Measurements from ENCODE around the gene STARD9.

The STARD9 gene

GRCh38 chr15:42716626-42717025 is 141.2 kb downstream of the STARD9 start:
- H3K36me3 Mint-ChIP-seq (ENCODE audit: low read depth), result peaks cover 10% of the 10 kb centered on the region
- no peak overlapping the region for H3K27ac Mint-ChIP-seq
- no peak overlapping the region for H3K4me3 Mint-ChIP-seq
- H3K9me3 Mint-ChIP-seq, result no peaks in the 10 kb centered on the region
- no peaks in the 10 kb centered on the region for H3K4me1 Mint-ChIP-seq (ENCODE audit: low read depth)
- H3K27me3 Mint-ChIP-seq, result no peaks in the 10 kb centered on the region

- Mint-ChIP-seq H3K36me3 (ENCODE audit: low read depth) (peaks cover 17% of the 10 kb centered on the region), H3K27me3 (no peaks in the 10 kb centered on the region), H3K27ac (no peak overlapping the region), H3K9me3 (no peaks in the 10 kb centered on the region), H3K4me1 (ENCODE audit: low read depth) (no peaks in the 10 kb centered on the region), H3K4me3 (no peak overlapping the region)
Measured at GRCh38 chr15:42719043-42719442, 143.6 kb downstream of the STARD9 start.

- peak overlapping the region; percentile 56 for H3K27ac Mint-ChIP-seq
- no peaks in the 10 kb centered on the region for H3K4me1 Mint-ChIP-seq (ENCODE audit: low read depth)
- H3K36me3 Mint-ChIP-seq (ENCODE audit: low read depth), result peaks cover 26% of the 10 kb centered on the region
- no peaks in the 10 kb centered on the region for H3K9me3 Mint-ChIP-seq
- H3K4me3 Mint-ChIP-seq, result no peak overlapping the region
- H3K27me3 Mint-ChIP-seq, result no peaks in the 10 kb centered on the region
Measured at GRCh38 chr15:42720071-42720470, 144.7 kb downstream of the STARD9 start.

- H3K27me3 Mint-ChIP-seq, result no peaks in the 10 kb centered on the region
- no peak overlapping the region for H3K27ac Mint-ChIP-seq
- peaks cover 33% of the 10 kb centered on the region for H3K36me3 Mint-ChIP-seq (ENCODE audit: low read depth)
- H3K4me3 Mint-ChIP-seq, result no peak overlapping the region
- no peaks in the 10 kb centered on the region for H3K4me1 Mint-ChIP-seq (ENCODE audit: low read depth)
- H3K9me3 Mint-ChIP-seq, result no peaks in the 10 kb centered on the region
Measured at GRCh38 chr15:42721016-42721415, 145.6 kb downstream of the STARD9 start.

- H3K9me3 Mint-ChIP-seq, result no peaks in the 10 kb centered on the region
- no peak overlapping the region for H3K27ac Mint-ChIP-seq
Measured at GRCh38 chr15:42721916-42722315, 146.5 kb downstream of the STARD9 start.

GRCh38 chr15:42723068-42723467 is 147.7 kb downstream of the STARD9 start:
- Mint-ChIP-seq H3K27ac (no peak overlapping the region), H3K36me3 (ENCODE audit: low read depth) (peaks cover 42% of the 10 kb centered on the region), H3K4me1 (ENCODE audit: low read depth) (no peaks in the 10 kb centered on the region), H3K4me3 (no peak overlapping the region), H3K27me3 (no peaks in the 10 kb centered on the region), H3K9me3 (no peaks in the 10 kb centered on the region)

More at GRCh38 chr15:42721916-42722315, 146.5 kb downstream of the STARD9 start:
- Mint-ChIP-seq H3K27me3 (no peaks in the 10 kb centered on the region), H3K4me3 (no peak overlapping the region), H3K4me1 (ENCODE audit: low read depth) (no peaks in the 10 kb centered on the region), H3K36me3 (ENCODE audit: low read depth) (peaks cover 37% of the 10 kb centered on the region)

GRCh38 chr15:42724276-42724675 is 148.9 kb downstream of the STARD9 start:
- H3K27me3 Mint-ChIP-seq, result no peaks in the 10 kb centered on the region
- H3K36me3 Mint-ChIP-seq (ENCODE audit: low read depth), result peaks cover 46% of the 10 kb centered on the region
- no peak overlapping the region for H3K27ac Mint-ChIP-seq
- H3K4me3 Mint-ChIP-seq, result no peak overlapping the region
- H3K9me3 Mint-ChIP-seq, result no peaks in the 10 kb centered on the region
- H3K4me1 Mint-ChIP-seq (ENCODE audit: low read depth), result no peaks in the 10 kb centered on the region

- H3K27ac Mint-ChIP-seq, result no peak overlapping the region
- H3K27me3 Mint-ChIP-seq, result no peaks in the 10 kb centered on the region
- no peak overlapping the region for H3K4me3 Mint-ChIP-seq
- no peaks in the 10 kb centered on the region for H3K4me1 Mint-ChIP-seq (ENCODE audit: low read depth)
- H3K9me3 Mint-ChIP-seq, result no peaks in the 10 kb centered on the region
- peaks cover 45% of the 10 kb centered on the region for H3K36me3 Mint-ChIP-seq (ENCODE audit: low read depth)
Measured at GRCh38 chr15:42725331-42725903, 150.0 kb downstream of the STARD9 start.

GRCh38 chr15:42726114-42726513 is 150.7 kb downstream of the STARD9 start:
- Mint-ChIP-seq H3K4me1 (ENCODE audit: low read depth) (no peaks in the 10 kb centered on the region), H3K9me3 (no peaks in the 10 kb centered on the region), H3K27me3 (no peaks in the 10 kb centered on the region), H3K4me3 (no peak overlapping the region), H3K27ac (no peak overlapping the region), H3K36me3 (ENCODE audit: low read depth) (peaks cover 48% of the 10 kb centered on the region)

- H3K9me3 Mint-ChIP-seq, result no peaks in the 10 kb centered on the region
- H3K4me3 Mint-ChIP-seq, result no peak overlapping the region
- no peaks in the 10 kb centered on the region for H3K4me1 Mint-ChIP-seq (ENCODE audit: low read depth)
- H3K27ac Mint-ChIP-seq, result no peak overlapping the region
- H3K27me3 Mint-ChIP-seq, result no peaks in the 10 kb centered on the region
- peaks cover 56% of the 10 kb centered on the region for H3K36me3 Mint-ChIP-seq (ENCODE audit: low read depth)
Measured at GRCh38 chr15:42727750-42728381, 152.5 kb downstream of the STARD9 start.

- Mint-ChIP-seq H3K27ac (no peak overlapping the region), H3K9me3 (no peaks in the 10 kb centered on the region), H3K4me1 (ENCODE audit: low read depth) (no peaks in the 10 kb centered on the region), H3K27me3 (no peaks in the 10 kb centered on the region), H3K36me3 (ENCODE audit: low read depth) (peaks cover 61% of the 10 kb centered on the region), H3K4me3 (no peak overlapping the region)
Measured at GRCh38 chr15:42728560-42728959, 153.2 kb downstream of the STARD9 start.

- Mint-ChIP-seq H3K4me3 (no peak overlapping the region), H3K36me3 (ENCODE audit: low read depth) (peaks cover 60% of the 10 kb centered on the region)
Measured at GRCh38 chr15:42728972-42729371, 153.6 kb downstream of the STARD9 start.

GRCh38 chr15:42729409-42729808 is 154.0 kb downstream of the STARD9 start:
- Mint-ChIP-seq H3K27ac (no peak overlapping the region), H3K9me3 (no peaks in the 10 kb centered on the region), H3K4me3 (no peak overlapping the region), H3K27me3 (no peaks in the 10 kb centered on the region), H3K36me3 (ENCODE audit: low read depth) (peaks cover 61% of the 10 kb centered on the region), H3K4me1 (ENCODE audit: low read depth) (peaks cover 3% of the 10 kb centered on the region)

More at GRCh38 chr15:42728972-42729371, 153.6 kb downstream of the STARD9 start:
- Mint-ChIP-seq H3K4me1 (ENCODE audit: low read depth) (no peaks in the 10 kb centered on the region), H3K9me3 (no peaks in the 10 kb centered on the region), H3K27ac (no peak overlapping the region), H3K27me3 (no peaks in the 10 kb centered on the region)

GRCh38 chr15:42730135-42730534 is 154.7 kb downstream of the STARD9 start:
- peaks cover 57% of the 10 kb centered on the region for H3K36me3 Mint-ChIP-seq (ENCODE audit: low read depth)
- H3K9me3 Mint-ChIP-seq, result no peaks in the 10 kb centered on the region
- H3K27me3 Mint-ChIP-seq, result no peaks in the 10 kb centered on the region
- peaks cover 4% of the 10 kb centered on the region for H3K4me1 Mint-ChIP-seq (ENCODE audit: low read depth)
- H3K27ac Mint-ChIP-seq, result no peak overlapping the region
- no peak overlapping the region for H3K4me3 Mint-ChIP-seq

- Mint-ChIP-seq H3K4me1 (ENCODE audit: low read depth) (peaks cover 8% of the 10 kb centered on the region), H3K27ac (no peak overlapping the region), H3K27me3 (no peaks in the 10 kb centered on the region), H3K4me3 (no peak overlapping the region), H3K36me3 (ENCODE audit: low read depth) (peaks cover 53% of the 10 kb centered on the region), H3K9me3 (no peaks in the 10 kb centered on the region)
Measured at GRCh38 chr15:42730536-42730935, 155.1 kb downstream of the STARD9 start.

- no peak overlapping the region for H3K4me3 Mint-ChIP-seq
- no peaks in the 10 kb centered on the region for H3K9me3 Mint-ChIP-seq
- peaks cover 51% of the 10 kb centered on the region for H3K36me3 Mint-ChIP-seq (ENCODE audit: low read depth)
- H3K27ac Mint-ChIP-seq, result peak overlapping the region; percentile 55
- peaks cover 13% of the 10 kb centered on the region for H3K4me1 Mint-ChIP-seq (ENCODE audit: low read depth)
- no peaks in the 10 kb centered on the region for H3K27me3 Mint-ChIP-seq
Measured at GRCh38 chr15:42731461-42731860, 156.1 kb downstream of the STARD9 start.

Data from stimulated activated naive CD8-positive, alpha-beta T cell treated with anti-CD3 and anti-CD28 coated beads, Interleukin-15, Interleukin-2, amounts not matched to agents 100 ng/mL and 50 ng/mL, for 24 hours (primary cell).